ENCODE measurements around the gene TYRP1. TPM values are rescaled to one million over a fixed set of nuclear protein-coding genes. Genes with fewer than 3 reads are reported as not detected.

TYRP1 gene
- polyA plus RNA-seq, 1 donor from 2014 or later = not detected

- no peaks in the 10 kb centered on the region for H4K20me1 ChIP-seq (ENCODE audit: insufficient read depth)
- no peak overlapping the region for H3K9ac ChIP-seq (ENCODE audit: low read length)
- no peaks in the 10 kb centered on the region for H3K36me3 ChIP-seq (ENCODE audit: insufficient read depth, low read length)
- H3K9me2 ChIP-seq (ENCODE audit: insufficient read depth, low read length) = no peaks in the 10 kb centered on the region
- H3K4me3 ChIP-seq (ENCODE audit: low read length) = no peak overlapping the region
- no peak overlapping the region for H2AFZ ChIP-seq (ENCODE audit: low read depth, low read length)
- no peaks in the 10 kb centered on the region for H3K27me3 ChIP-seq (ENCODE audit: insufficient read depth, low read depth, low read length)
- no peaks in the 10 kb centered on the region for H3K9me3 ChIP-seq (ENCODE audit: low read length)
- H3K27ac ChIP-seq (ENCODE audit: low read length) = no peak overlapping the region
- H3K79me2 ChIP-seq (replicated peaks; ENCODE audit: insufficient read depth, low read length) = no peaks in the 10 kb centered on the region
- H3F3A ChIP-seq (ENCODE audit: insufficient read depth, low read length, poor library complexity, severe bottlenecking) = no peaks in the 10 kb centered on the region
- TF ChIP-seq EZH2 (IDR thresholded peaks at IDR 0.05; ENCODE audit: borderline replicate concordance, insufficient read depth, low read length, poor library complexity, severe bottlenecking) (no peak), EP300 (conservative IDR thresholded peaks at IDR 0.05; ENCODE audit: poor library complexity, severe bottlenecking) (no peak), RAD21 (conservative IDR thresholded peaks at IDR 0.05) (no peak), MXI1 (conservative IDR thresholded peaks at IDR 0.05; ENCODE audit: poor library complexity, severe bottlenecking) (no peak), CTCF (IDR thresholded peaks at IDR 0.05; ENCODE audit: poor library complexity, severe bottlenecking) (no peak), TAF1 (IDR thresholded peaks at IDR 0.05; ENCODE audit: low read depth) (no peak), SMC3 (conservative IDR thresholded peaks at IDR 0.05; ENCODE audit: poor library complexity) (no peak), POLR2AphosphoS5 (IDR thresholded peaks at IDR 0.05) (no peak)
- TF ChIP-seq, protein P1, sequence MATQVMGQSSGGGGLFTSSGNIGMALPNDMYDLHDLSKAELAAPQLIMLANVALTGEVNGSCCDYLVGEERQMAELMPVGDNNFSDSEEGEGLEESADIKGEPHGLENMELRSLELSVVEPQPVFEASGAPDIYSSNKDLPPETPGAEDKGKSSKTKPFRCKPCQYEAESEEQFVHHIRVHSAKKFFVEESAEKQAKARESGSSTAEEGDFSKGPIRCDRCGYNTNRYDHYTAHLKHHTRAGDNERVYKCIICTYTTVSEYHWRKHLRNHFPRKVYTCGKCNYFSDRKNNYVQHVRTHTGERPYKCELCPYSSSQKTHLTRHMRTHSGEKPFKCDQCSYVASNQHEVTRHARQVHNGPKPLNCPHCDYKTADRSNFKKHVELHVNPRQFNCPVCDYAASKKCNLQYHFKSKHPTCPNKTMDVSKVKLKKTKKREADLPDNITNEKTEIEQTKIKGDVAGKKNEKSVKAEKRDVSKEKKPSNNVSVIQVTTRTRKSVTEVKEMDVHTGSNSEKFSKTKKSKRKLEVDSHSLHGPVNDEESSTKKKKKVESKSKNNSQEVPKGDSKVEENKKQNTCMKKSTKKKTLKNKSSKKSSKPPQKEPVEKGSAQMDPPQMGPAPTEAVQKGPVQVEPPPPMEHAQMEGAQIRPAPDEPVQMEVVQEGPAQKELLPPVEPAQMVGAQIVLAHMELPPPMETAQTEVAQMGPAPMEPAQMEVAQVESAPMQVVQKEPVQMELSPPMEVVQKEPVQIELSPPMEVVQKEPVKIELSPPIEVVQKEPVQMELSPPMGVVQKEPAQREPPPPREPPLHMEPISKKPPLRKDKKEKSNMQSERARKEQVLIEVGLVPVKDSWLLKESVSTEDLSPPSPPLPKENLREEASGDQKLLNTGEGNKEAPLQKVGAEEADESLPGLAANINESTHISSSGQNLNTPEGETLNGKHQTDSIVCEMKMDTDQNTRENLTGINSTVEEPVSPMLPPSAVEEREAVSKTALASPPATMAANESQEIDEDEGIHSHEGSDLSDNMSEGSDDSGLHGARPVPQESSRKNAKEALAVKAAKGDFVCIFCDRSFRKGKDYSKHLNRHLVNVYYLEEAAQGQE (IDR thresholded peaks at IDR 0.05; ENCODE audit: borderline replicate concordance) = no peak
- H3K4me2 ChIP-seq (ENCODE audit: low read length) = no peak overlapping the region
Observed at GRCh38 chr9:12689233-12689632, 4.0 kb upstream of the TYRP1 start.

DNA sequence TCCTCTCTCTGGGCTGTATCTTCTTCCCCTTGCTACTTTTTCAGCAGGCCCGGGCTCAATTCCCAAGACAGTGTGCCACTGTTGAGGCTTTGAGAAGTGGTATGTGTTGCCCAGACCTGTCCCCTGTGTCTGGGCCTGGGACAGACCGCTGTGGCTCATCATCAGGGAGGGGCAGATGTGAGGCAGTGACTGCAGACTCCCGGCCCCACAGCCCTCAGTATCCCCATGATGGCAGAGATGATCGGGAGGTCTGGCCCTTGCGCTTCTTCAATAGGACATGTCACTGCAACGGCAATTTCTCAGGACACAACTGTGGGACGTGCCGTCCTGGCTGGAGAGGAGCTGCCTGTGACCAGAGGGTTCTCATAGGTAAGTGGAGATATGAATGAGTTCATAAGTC is 828 bp downstream of the TYRP1 start:
- H3F3A ChIP-seq (ENCODE audit: insufficient read depth, low read length, poor library complexity, severe bottlenecking) = no peaks in the 10 kb centered on the region
- no peak overlapping the region for H3K27ac ChIP-seq (ENCODE audit: low read length)
- no peak for TF ChIP-seq TAF1 (IDR thresholded peaks at IDR 0.05; ENCODE audit: low read depth)
- no peak for TF ChIP-seq EZH2 (IDR thresholded peaks at IDR 0.05; ENCODE audit: borderline replicate concordance, insufficient read depth, low read length, poor library complexity, severe bottlenecking)
- TF ChIP-seq SMC3 (conservative IDR thresholded peaks at IDR 0.05; ENCODE audit: poor library complexity) = no peak
- TF ChIP-seq RAD21 (conservative IDR thresholded peaks at IDR 0.05) = no peak
- TF ChIP-seq POLR2AphosphoS5 (IDR thresholded peaks at IDR 0.05) = no peak
- TF ChIP-seq MXI1 (conservative IDR thresholded peaks at IDR 0.05; ENCODE audit: poor library complexity, severe bottlenecking) = no peak
- no peak for TF ChIP-seq CTCF (IDR thresholded peaks at IDR 0.05; ENCODE audit: poor library complexity, severe bottlenecking)
- no peak for TF ChIP-seq EP300 (conservative IDR thresholded peaks at IDR 0.05; ENCODE audit: poor library complexity, severe bottlenecking)
- TF ChIP-seq, protein P1 (IDR thresholded peaks at IDR 0.05; ENCODE audit: borderline replicate concordance) = no peak
- H2AFZ ChIP-seq (ENCODE audit: low read depth, low read length) = no peak overlapping the region
- no peak overlapping the region for H3K4me2 ChIP-seq (ENCODE audit: low read length)
- H3K9ac ChIP-seq (ENCODE audit: low read length) = no peak overlapping the region
- H3K79me2 ChIP-seq (replicated peaks; ENCODE audit: insufficient read depth, low read length) = no peaks in the 10 kb centered on the region
- no peak overlapping the region for H3K4me3 ChIP-seq (ENCODE audit: low read length)
- H4K20me1 ChIP-seq (ENCODE audit: insufficient read depth) = no peaks in the 10 kb centered on the region
- no peaks in the 10 kb centered on the region for H3K27me3 ChIP-seq (ENCODE audit: insufficient read depth, low read depth, low read length)
- no peaks in the 10 kb centered on the region for H3K9me2 ChIP-seq (ENCODE audit: insufficient read depth, low read length)
- no peaks in the 10 kb centered on the region for H3K36me3 ChIP-seq (ENCODE audit: insufficient read depth, low read length)
- no peaks in the 10 kb centered on the region for H3K9me3 ChIP-seq (ENCODE audit: low read length)
